Measurements from ENCODE around the gene GPR137.
A peak's percentile ranks its signal among the peaks of the same experiment; 100 is the strongest.

GPR137 gene

GRCh38 chr11:64251016-64251752 is 34.5 kb upstream of the GPR137 start, which contains the start of gene PLCB3:
Gene PLCB3 (plus strand): TSS chr11:64251530. CDS start chr11:64251650, 120 bp downstream.
- peaks cover 16% of the 10 kb centered on the region for H3K36me3 ChIP-seq
- H3K27me3 ChIP-seq (ENCODE audit: insufficient read depth, low read depth, severe bottlenecking), result no peaks in the 10 kb centered on the region
- peak; percentile 48; the same call in 1 of the 2 replicates for TF ChIP-seq CTCF (IDR thresholded peaks at IDR 0.05; ENCODE audit: low read depth, low read length)
- H3K4me3 ChIP-seq (ENCODE audit: low read depth, low read length), result peak within 1 kb of the TSS; percentile 78
- peak within 1 kb of the TSS; percentile 73 for H3K27ac ChIP-seq
- H3K9me3 ChIP-seq (ENCODE audit: severe bottlenecking), result no peaks in the 10 kb centered on the region
- DNase-seq, result peak; percentile 66

DNA sequence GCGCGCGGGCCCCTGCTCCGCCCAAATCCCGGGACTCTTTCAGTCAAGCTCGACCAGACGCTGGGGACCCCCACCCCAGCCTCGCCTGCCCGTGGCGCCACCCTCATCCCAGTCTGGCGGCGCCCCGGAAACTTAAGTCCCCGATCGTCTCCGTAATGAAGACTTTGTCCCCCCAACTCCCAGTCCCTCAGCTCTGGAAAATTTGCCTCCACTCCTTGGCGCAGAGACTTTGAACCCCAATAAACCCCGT is 34.0 kb upstream of the GPR137 start:
- H3K9me3 ChIP-seq (ENCODE audit: severe bottlenecking), result no peaks in the 10 kb centered on the region
- peak overlapping the region; percentile 38; the same call in 1 of the 2 replicates for H3K27ac ChIP-seq
- H3K4me3 ChIP-seq (ENCODE audit: low read depth, low read length), result peak overlapping the region; percentile 78
- peaks cover 20% of the 10 kb centered on the region for H3K36me3 ChIP-seq
- H3K27me3 ChIP-seq (ENCODE audit: insufficient read depth, low read depth, severe bottlenecking), result no peaks in the 10 kb centered on the region
- no peak for TF ChIP-seq CTCF (IDR thresholded peaks at IDR 0.05; ENCODE audit: low read depth, low read length)
- no peak for DNase-seq

- no peaks in the 10 kb centered on the region for H3K9me3 ChIP-seq (ENCODE audit: severe bottlenecking)
- peak; percentile 66 for DNase-seq
- H3K4me3 ChIP-seq (ENCODE audit: low read depth, low read length), result peak overlapping the region; percentile 78
- no peak overlapping the region for H3K27ac ChIP-seq
- no peaks in the 10 kb centered on the region for H3K27me3 ChIP-seq (ENCODE audit: insufficient read depth, low read depth, severe bottlenecking)
- H3K36me3 ChIP-seq, result peaks cover 23% of the 10 kb centered on the region
- TF ChIP-seq CTCF (IDR thresholded peaks at IDR 0.05; ENCODE audit: low read depth, low read length), result peak; percentile 31; the same call in 1 of the 2 replicates
Measured at GRCh38 chr11:64252003-64252872, 33.4 kb upstream of the GPR137 start.

DNA sequence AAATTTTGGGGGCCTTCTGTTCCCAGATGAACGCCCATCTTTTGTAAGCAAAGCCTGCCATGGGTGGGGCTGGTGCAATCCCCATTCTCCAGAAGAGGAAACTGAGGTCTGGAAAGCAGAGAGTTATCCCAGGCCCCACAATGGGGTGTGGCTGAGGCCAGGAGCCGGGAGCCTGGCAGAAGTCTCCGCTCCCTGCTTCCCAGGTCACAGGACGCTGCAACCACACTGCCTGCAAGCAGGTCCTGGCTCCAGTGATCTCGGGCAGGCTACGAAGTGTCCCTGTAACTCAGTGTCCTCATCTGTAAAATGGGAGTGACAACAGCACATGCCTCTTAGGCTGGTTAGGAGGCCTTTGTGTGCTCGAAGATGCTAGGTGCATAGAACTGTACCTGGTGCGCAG is 32.6 kb upstream of the GPR137 start:
- Histone ChIP-seq H3K4me3 (ENCODE audit: low read depth, low read length) (no peak overlapping the region), H3K9me3 (ENCODE audit: severe bottlenecking) (no peaks in the 10 kb centered on the region), H3K27ac (no peak overlapping the region), H3K27me3 (ENCODE audit: insufficient read depth, low read depth, severe bottlenecking) (no peaks in the 10 kb centered on the region), H3K36me3 (peaks cover 31% of the 10 kb centered on the region)
- no peak for DNase-seq
- TF ChIP-seq CTCF (IDR thresholded peaks at IDR 0.05; ENCODE audit: low read depth, low read length), result no peak

DNA sequence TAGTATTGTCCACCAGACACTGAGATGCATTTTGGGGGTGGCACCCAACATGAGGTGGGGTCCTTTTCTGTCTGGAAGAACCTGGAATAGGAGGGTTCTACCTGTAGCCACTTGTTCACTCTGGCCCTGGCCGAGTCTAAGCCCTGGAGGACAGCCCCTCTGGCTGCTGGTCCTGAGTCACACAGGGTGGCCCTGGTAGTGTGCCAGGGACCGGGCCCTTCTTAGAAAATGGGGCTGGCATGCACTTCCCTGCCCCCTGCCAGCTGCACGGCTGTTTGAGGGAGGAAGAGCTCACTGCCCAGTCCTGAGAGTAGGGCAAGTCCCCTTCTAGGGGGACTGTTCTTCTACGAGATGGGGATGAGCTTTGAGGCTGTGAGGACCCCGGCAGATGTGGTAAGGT is 32.2 kb upstream of the GPR137 start:
- Histone ChIP-seq H3K9me3 (ENCODE audit: severe bottlenecking) (no peaks in the 10 kb centered on the region), H3K27me3 (ENCODE audit: insufficient read depth, low read depth, severe bottlenecking) (no peaks in the 10 kb centered on the region), H3K4me3 (ENCODE audit: low read depth, low read length) (no peak overlapping the region), H3K36me3 (peaks cover 36% of the 10 kb centered on the region), H3K27ac (no peak overlapping the region)
- no peak for DNase-seq
- no peak for TF ChIP-seq CTCF (IDR thresholded peaks at IDR 0.05; ENCODE audit: low read depth, low read length)
